Memory B cell (primary cell): ENCODE data around the gene CD164.
"Not testable (repeated sequence)": the region's sequence is repeated elsewhere in the genome, so short reads cannot be mapped to it uniquely, and the experiment has no call there.

Experiments
- ATAC-seq: fragments of 150-1000 bp; cut with Tn5 transposase; 2 replicates; pipeline ENCODE4 v1.10.0; 2021; ENCODE audit warnings: low read depth, mild to moderate bottlenecking, moderate library complexity
- DNase-seq, 2 donors: peaks; one replicate each; pipeline ENCODE4 v3.0.0; 2022; ENCODE audit warnings: low spot score in 2 of 2
- H3K27ac Mint-ChIP-seq: one replicate; pipeline ENCODE4 v1.8.0; 2022; ENCODE audit warnings: mild to moderate bottlenecking, moderate library complexity, mixed read lengths
- H3K27me3 Mint-ChIP-seq: one replicate; pipeline ENCODE4 v1.8.0; 2022; ENCODE audit warnings: mixed read lengths
- H3K36me3 Mint-ChIP-seq: one replicate; pipeline ENCODE4 v1.8.0; 2022; ENCODE audit warnings: mild to moderate bottlenecking, mixed read lengths
- H3K4me1 Mint-ChIP-seq: one replicate; pipeline ENCODE4 v1.8.0; 2022; ENCODE audit warnings: mixed read lengths
- H3K4me3 Mint-ChIP-seq: one replicate; pipeline ENCODE4 v1.8.0; 2022; ENCODE audit warnings: mild to moderate bottlenecking, moderate library complexity, mixed read lengths
- H3K9me3 Mint-ChIP-seq: one replicate; pipeline ENCODE4 v1.8.0; 2022; ENCODE audit warnings: mixed read lengths

CD164 gene

GRCh38 chr6:109343518-109343917 is 38.7 kb downstream of the CD164 start:
- no peaks in the 10 kb centered on the region for H3K36me3 Mint-ChIP-seq
- H3K27me3 Mint-ChIP-seq = no peaks in the 10 kb centered on the region
- ATAC-seq (no peak), DNase-seq (no peak)
- H3K4me1 Mint-ChIP-seq = no peaks in the 10 kb centered on the region
- H3K4me3 Mint-ChIP-seq = no peak overlapping the region
- no peaks in the 10 kb centered on the region for H3K9me3 Mint-ChIP-seq
- no peak overlapping the region for H3K27ac Mint-ChIP-seq

GRCh38 chr6:109342911-109343310 is 39.4 kb downstream of the CD164 start:
- ATAC-seq = no peak
- no peaks in the 10 kb centered on the region for H3K36me3 Mint-ChIP-seq
- no peaks in the 10 kb centered on the region for H3K27me3 Mint-ChIP-seq
- H3K4me1 Mint-ChIP-seq = no peaks in the 10 kb centered on the region
- no peak overlapping the region for H3K27ac Mint-ChIP-seq
- no peaks in the 10 kb centered on the region for H3K9me3 Mint-ChIP-seq
- DNase-seq = no peak
- no peak overlapping the region for H3K4me3 Mint-ChIP-seq

GRCh38 chr6:109342506-109342905 is 39.8 kb downstream of the CD164 start:
- Mint-ChIP-seq H3K27ac (no peak overlapping the region), H3K4me3 (no peak overlapping the region), H3K27me3 (no peaks in the 10 kb centered on the region), H3K4me1 (no peaks in the 10 kb centered on the region), H3K36me3 (no peaks in the 10 kb centered on the region), H3K9me3 (no peaks in the 10 kb centered on the region)
- no peak for ATAC-seq
- DNase-seq = no peak

- no peaks in the 10 kb centered on the region for H3K9me3 Mint-ChIP-seq
- no peaks in the 10 kb centered on the region for H3K36me3 Mint-ChIP-seq
- H3K4me1 Mint-ChIP-seq = no peaks in the 10 kb centered on the region
- no peak overlapping the region for H3K27ac Mint-ChIP-seq
- DNase-seq (no peak), ATAC-seq (no peak)
- H3K27me3 Mint-ChIP-seq = no peaks in the 10 kb centered on the region
- no peak overlapping the region for H3K4me3 Mint-ChIP-seq
These were observed 41.5 kb downstream of the CD164 start for GRCh38 chr6:109340811-109341210.

- no peak for DNase-seq
- H3K27me3 Mint-ChIP-seq = no peaks in the 10 kb centered on the region
- no peaks in the 10 kb centered on the region for H3K9me3 Mint-ChIP-seq
- no peaks in the 10 kb centered on the region for H3K36me3 Mint-ChIP-seq
- H3K4me3 Mint-ChIP-seq = no peak overlapping the region
- no peak for ATAC-seq
- no peaks in the 10 kb centered on the region for H3K4me1 Mint-ChIP-seq
- H3K27ac Mint-ChIP-seq = no peak overlapping the region
These were observed 42.2 kb downstream of the CD164 start for GRCh38 chr6:109339906-109340678.

GRCh38 chr6:109336221-109336961 is 45.9 kb downstream of the CD164 start:
- Mint-ChIP-seq H3K4me3 (no peak overlapping the region), H3K36me3 (peaks cover 2% of the 10 kb centered on the region), H3K4me1 (peaks cover 4% of the 10 kb centered on the region), H3K9me3 (no peaks in the 10 kb centered on the region), H3K27ac (no peak overlapping the region), H3K27me3 (no peaks in the 10 kb centered on the region)
- ATAC-seq = no peak
- DNase-seq = no peak

- not testable (repeated sequence) for ATAC-seq, H3K27ac Mint-ChIP-seq, H3K4me1 Mint-ChIP-seq, H3K36me3 Mint-ChIP-seq, H3K27me3 Mint-ChIP-seq, H3K4me3 Mint-ChIP-seq, DNase-seq, H3K9me3 Mint-ChIP-seq
These were observed 48.4 kb downstream of the CD164 start for GRCh38 chr6:109333870-109334269.

- no peak for ATAC-seq
- H3K9me3 Mint-ChIP-seq = no peaks in the 10 kb centered on the region
- peaks cover 2% of the 10 kb centered on the region for H3K36me3 Mint-ChIP-seq
- H3K27me3 Mint-ChIP-seq = no peaks in the 10 kb centered on the region
- H3K4me3 Mint-ChIP-seq = no peak overlapping the region
- no peak overlapping the region for H3K27ac Mint-ChIP-seq
- peaks cover 4% of the 10 kb centered on the region for H3K4me1 Mint-ChIP-seq
- no peak for DNase-seq
These were observed 49.5 kb downstream of the CD164 start for GRCh38 chr6:109332748-109333147.

GRCh38 chr6:109331081-109331480 is 51.2 kb downstream of the CD164 start:
- ATAC-seq (no peak), DNase-seq (no peak)
- peaks cover 4% of the 10 kb centered on the region for H3K4me1 Mint-ChIP-seq
- no peaks in the 10 kb centered on the region for H3K9me3 Mint-ChIP-seq
- H3K36me3 Mint-ChIP-seq = peaks cover 2% of the 10 kb centered on the region
- no peak overlapping the region for H3K4me3 Mint-ChIP-seq
- no peak overlapping the region for H3K27ac Mint-ChIP-seq
- H3K27me3 Mint-ChIP-seq = no peaks in the 10 kb centered on the region

- Mint-ChIP-seq H3K4me1 (peaks cover 4% of the 10 kb centered on the region), H3K4me3 (no peak overlapping the region), H3K9me3 (no peaks in the 10 kb centered on the region), H3K27ac (no peak overlapping the region), H3K36me3 (peaks cover 2% of the 10 kb centered on the region), H3K27me3 (no peaks in the 10 kb centered on the region)
- DNase-seq = no peak
- no peak for ATAC-seq
These were observed 52.0 kb downstream of the CD164 start for GRCh38 chr6:109330263-109330662.

GRCh38 chr6:109328629-109329028 is 53.6 kb downstream of the CD164 start:
- DNase-seq (no peak), ATAC-seq (no peak)
- Mint-ChIP-seq H3K27me3 (no peaks in the 10 kb centered on the region), H3K4me1 (peaks cover 4% of the 10 kb centered on the region), H3K9me3 (no peaks in the 10 kb centered on the region), H3K4me3 (no peak overlapping the region), H3K36me3 (no peaks in the 10 kb centered on the region), H3K27ac (no peak overlapping the region)

- Mint-ChIP-seq H3K36me3 (no peaks in the 10 kb centered on the region), H3K27me3 (no peaks in the 10 kb centered on the region), H3K4me1 (peaks cover 8% of the 10 kb centered on the region), H3K4me3 (no peak overlapping the region), H3K27ac (no peak overlapping the region), H3K9me3 (no peaks in the 10 kb centered on the region)
- ATAC-seq = no peak
- DNase-seq = no peak
These were observed 54.3 kb downstream of the CD164 start for GRCh38 chr6:109327959-109328358.

GRCh38 chr6:109327491-109327890 is 54.8 kb downstream of the CD164 start:
- Mint-ChIP-seq H3K27me3 (no peaks in the 10 kb centered on the region), H3K4me3 (no peak overlapping the region), H3K36me3 (no peaks in the 10 kb centered on the region), H3K27ac (no peak overlapping the region), H3K9me3 (no peaks in the 10 kb centered on the region), H3K4me1 (peaks cover 12% of the 10 kb centered on the region)
- ATAC-seq (no peak), DNase-seq (no peak)

GRCh38 chr6:109326351-109326750 is 55.9 kb downstream of the CD164 start:
- Mint-ChIP-seq H3K36me3 (no peaks in the 10 kb centered on the region), H3K27me3 (no peaks in the 10 kb centered on the region), H3K4me3 (no peak overlapping the region), H3K9me3 (no peaks in the 10 kb centered on the region), H3K4me1 (peaks cover 11% of the 10 kb centered on the region), H3K27ac (no peak overlapping the region)
- ATAC-seq (no peak), DNase-seq (no peak)

GRCh38 chr6:109325400-109325801 is 56.9 kb downstream of the CD164 start:
- Mint-ChIP-seq H3K4me1 (peaks cover 13% of the 10 kb centered on the region), H3K36me3 (no peaks in the 10 kb centered on the region), H3K9me3 (no peaks in the 10 kb centered on the region), H3K4me3 (no peak overlapping the region), H3K27me3 (no peaks in the 10 kb centered on the region), H3K27ac (no peak overlapping the region)
- ATAC-seq = no peak
- no peak for DNase-seq
